IgD-negative memory B cell (primary cell): Measurements from ENCODE around the gene TERB1. TPM values are rescaled to one million over a fixed set of nuclear protein-coding genes. Genes with fewer than 3 reads are reported as not detected.

Source experiments
- H3K27ac Mint-ChIP-seq, 3 donors: one replicate each; pipeline ENCODE4 v1.8.0; 2020 to 2022; ENCODE audit warnings: mild to moderate bottlenecking in 3 of 3, mixed read lengths in 3 of 3, moderate library complexity in 1 of 3
- H3K27me3 Mint-ChIP-seq: one replicate; pipeline ENCODE4 v1.8.0; 2021; ENCODE audit warnings: mixed read lengths
- H3K36me3 Mint-ChIP-seq: one replicate; pipeline ENCODE4 v1.8.0; 2020; ENCODE audit warnings: mild to moderate bottlenecking, mixed read lengths
- H3K4me1 Mint-ChIP-seq, 3 donors: one replicate each; pipeline ENCODE4 v1.8.0; 2020 to 2022; ENCODE audit warnings: mixed read lengths in 3 of 3, mild to moderate bottlenecking in 1 of 3
- H3K4me3 Mint-ChIP-seq, 4 donors: one replicate each; pipeline ENCODE4 v1.8.0; 2020 to 2022; ENCODE audit warnings: mild to moderate bottlenecking in 4 of 4, mixed read lengths in 4 of 4, moderate library complexity in 3 of 4
- H3K9me3 Mint-ChIP-seq, 3 donors: one replicate each; pipeline ENCODE4 v1.8.0; 2020 to 2021; ENCODE audit warnings: mixed read lengths in 3 of 3, mild to moderate bottlenecking in 1 of 3
- polyA plus RNA-seq: library from polyadenylated mRNA; unstranded; fragments of 300-500 nt; fragmentation: Illumina TruSeq; gene quantifications from one replicate; pipeline ENCODE4 v1.2.3, GENCODE V29; 2021

The TERB1 gene
- polyA plus RNA-seq, 1 donor from 2014 or later: not detected

DNA sequence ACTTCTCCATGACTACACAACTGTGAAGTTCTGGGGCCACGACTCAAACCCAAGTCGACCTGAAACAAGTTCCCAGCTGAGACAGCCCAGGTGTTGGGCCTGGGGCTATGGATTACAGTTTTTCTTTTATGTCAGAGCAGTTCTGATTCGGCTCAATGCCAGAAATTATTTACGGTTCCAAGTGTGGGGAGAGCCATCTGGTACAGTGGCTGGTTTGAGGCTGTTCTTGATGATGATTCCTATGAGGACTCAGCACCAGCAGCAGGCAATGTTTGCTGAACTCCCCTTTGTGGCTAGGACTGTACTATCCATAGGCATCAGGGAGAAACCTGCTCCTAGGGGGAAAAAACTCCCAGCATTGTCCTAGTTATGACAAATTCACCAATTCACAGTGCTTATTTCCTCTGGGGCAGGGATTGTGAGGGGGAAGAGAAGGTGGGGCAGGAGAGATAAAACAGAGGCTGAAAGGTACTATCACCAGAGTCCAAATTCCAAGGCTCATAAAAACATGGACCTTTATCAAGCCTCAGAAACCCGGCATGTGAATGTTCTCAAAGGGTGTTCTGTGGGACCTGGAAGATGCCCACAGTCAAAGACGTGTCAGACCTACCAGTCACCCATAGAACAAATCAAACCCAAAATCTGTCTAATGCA lies 86.6 kb downstream of the TERB1 start:
- peaks cover 4% of the 10 kb centered on the region for H3K27me3 Mint-ChIP-seq
- H3K27ac Mint-ChIP-seq: no peak overlapping the region
- H3K4me1 Mint-ChIP-seq: no peaks in the 10 kb centered on the region
- H3K4me3 Mint-ChIP-seq: no peak overlapping the region
- no peaks in the 10 kb centered on the region for H3K9me3 Mint-ChIP-seq
- H3K36me3 Mint-ChIP-seq: peaks cover 7% of the 10 kb centered on the region

DNA sequence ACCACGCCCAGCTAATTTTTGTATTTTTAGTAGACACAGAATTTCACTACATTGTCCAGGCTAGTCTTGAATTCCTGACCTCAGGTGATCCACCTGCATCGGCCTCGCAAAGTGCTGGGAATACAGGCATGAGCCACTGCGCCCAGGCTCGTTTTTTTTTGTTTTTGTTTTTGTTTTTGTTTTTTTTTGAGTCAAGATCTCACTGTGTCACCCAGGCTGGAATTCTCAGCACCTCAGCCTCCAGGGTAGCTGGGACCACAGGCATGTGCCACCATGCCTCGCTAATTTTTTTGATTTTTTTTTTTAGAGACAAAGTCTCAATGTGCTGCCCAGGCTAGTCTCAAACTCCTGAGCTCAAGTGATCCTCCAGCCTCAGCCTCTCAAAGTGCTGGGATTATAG lies 87.3 kb downstream of the TERB1 start:
- H3K36me3 Mint-ChIP-seq: peaks cover 7% of the 10 kb centered on the region
- H3K4me3 Mint-ChIP-seq: no peak overlapping the region
- H3K4me1 Mint-ChIP-seq: no peaks in the 10 kb centered on the region
- H3K27ac Mint-ChIP-seq: no peak overlapping the region
- no peaks in the 10 kb centered on the region for H3K9me3 Mint-ChIP-seq
- peaks cover 4% of the 10 kb centered on the region for H3K27me3 Mint-ChIP-seq

DNA sequence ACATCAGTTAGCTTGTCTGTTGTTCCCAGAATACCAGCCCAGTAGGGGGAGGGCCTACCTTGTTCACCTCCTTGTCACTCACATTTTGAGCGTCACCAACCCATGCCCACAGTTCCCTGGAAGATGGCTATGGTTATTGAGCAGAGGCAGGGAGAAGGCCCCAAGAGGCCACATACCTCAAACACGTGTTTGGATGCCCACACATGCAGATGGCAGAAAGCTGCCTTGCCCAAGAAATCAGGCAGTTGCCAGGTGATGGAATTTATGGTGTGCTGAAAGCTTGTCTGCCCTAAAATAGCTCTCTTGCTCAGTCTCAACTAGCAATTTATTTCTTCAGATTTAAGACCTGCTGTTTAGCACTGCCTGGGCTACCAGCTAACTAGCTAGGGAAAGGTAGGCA lies 88.3 kb downstream of the TERB1 start:
- Mint-ChIP-seq H3K27me3 (peaks cover 4% of the 10 kb centered on the region), H3K36me3 (peaks cover 7% of the 10 kb centered on the region), H3K27ac (no peak overlapping the region)

DNA sequence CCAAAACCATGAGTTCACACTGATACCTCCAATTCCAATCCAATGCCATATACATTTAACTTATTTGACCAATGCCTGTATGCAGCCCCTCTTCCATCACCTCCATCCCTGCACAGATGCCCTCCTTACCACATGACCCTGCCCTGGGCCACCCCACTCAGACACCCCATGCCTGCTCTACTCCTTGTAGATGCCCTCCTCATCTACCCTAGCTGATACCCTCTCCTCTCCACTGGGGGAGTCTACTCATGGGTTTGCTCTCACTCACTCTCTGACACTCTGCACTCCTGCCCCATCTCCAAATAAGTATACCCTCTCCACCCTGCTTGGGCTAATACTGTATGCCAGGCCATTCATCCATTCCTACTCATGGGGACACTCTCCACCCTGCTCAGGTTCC lies 88.9 kb downstream of the TERB1 start:
- Mint-ChIP-seq H3K4me3 (peak overlapping the region in 1 of 4 donors; percentile 49), H3K9me3 (no peaks in the 10 kb centered on the region), H3K4me1 (no peaks in the 10 kb centered on the region), H3K27ac (peak overlapping the region in 1 of 3 donors; percentile 27), H3K27me3 (peaks cover 4% of the 10 kb centered on the region), H3K36me3 (peaks cover 6% of the 10 kb centered on the region)

More for the DNA sequence above, 88.3 kb downstream of the TERB1 start:
- Mint-ChIP-seq H3K9me3 (no peaks in the 10 kb centered on the region), H3K4me3 (no peak overlapping the region), H3K4me1 (no peaks in the 10 kb centered on the region)

DNA sequence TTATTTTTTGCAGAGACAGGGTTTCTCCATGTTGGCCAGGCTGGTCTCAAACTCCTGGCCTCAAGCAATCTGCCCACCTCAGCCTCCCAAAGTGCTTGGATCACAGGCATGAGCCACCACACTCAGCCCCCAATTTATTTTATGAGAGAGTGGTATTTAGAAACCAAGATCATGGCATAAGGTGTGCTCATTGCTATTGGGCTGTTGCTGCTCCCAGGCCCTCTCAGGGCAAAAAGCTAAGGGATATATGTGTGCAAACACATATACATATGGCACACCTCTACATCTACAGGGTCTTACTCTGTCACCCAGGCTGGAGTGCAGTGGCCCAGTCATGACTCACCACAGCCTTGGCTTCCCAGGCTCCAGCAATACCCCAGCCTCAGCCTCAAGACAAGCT lies 89.8 kb downstream of the TERB1 start:
- H3K4me1 Mint-ChIP-seq: no peaks in the 10 kb centered on the region
- H3K27me3 Mint-ChIP-seq: peaks cover 7% of the 10 kb centered on the region
- H3K36me3 Mint-ChIP-seq: peaks cover 2% of the 10 kb centered on the region
- no peaks in the 10 kb centered on the region for H3K9me3 Mint-ChIP-seq
- H3K27ac Mint-ChIP-seq: no peak overlapping the region
- H3K4me3 Mint-ChIP-seq: no peak overlapping the region

DNA sequence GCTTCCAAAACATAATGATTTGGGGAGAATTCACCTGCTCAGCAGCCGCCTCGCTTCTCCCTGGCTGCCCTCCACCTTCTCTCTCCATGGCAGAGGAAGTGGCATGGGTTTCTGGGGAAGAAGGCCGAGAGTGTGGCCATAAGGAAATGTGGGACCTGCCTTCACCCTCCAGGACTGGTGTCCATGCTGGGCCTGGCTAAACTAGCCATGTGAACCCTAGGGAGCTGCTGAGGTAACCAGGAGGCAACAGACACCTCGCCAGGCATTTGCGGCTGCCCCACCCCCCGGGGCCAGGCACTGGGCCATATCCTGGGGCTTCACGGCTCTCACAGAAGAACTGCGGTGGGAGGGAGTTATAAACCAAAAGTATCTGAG lies 94.9 kb downstream of the TERB1 start:
- H3K9me3 Mint-ChIP-seq: no peaks in the 10 kb centered on the region
- no peak overlapping the region for H3K27ac Mint-ChIP-seq
- peaks cover 4% of the 10 kb centered on the region for H3K36me3 Mint-ChIP-seq
- no peaks in the 10 kb centered on the region for H3K4me1 Mint-ChIP-seq
- no peak overlapping the region for H3K4me3 Mint-ChIP-seq
- peaks cover 9% of the 10 kb centered on the region for H3K27me3 Mint-ChIP-seq

DNA sequence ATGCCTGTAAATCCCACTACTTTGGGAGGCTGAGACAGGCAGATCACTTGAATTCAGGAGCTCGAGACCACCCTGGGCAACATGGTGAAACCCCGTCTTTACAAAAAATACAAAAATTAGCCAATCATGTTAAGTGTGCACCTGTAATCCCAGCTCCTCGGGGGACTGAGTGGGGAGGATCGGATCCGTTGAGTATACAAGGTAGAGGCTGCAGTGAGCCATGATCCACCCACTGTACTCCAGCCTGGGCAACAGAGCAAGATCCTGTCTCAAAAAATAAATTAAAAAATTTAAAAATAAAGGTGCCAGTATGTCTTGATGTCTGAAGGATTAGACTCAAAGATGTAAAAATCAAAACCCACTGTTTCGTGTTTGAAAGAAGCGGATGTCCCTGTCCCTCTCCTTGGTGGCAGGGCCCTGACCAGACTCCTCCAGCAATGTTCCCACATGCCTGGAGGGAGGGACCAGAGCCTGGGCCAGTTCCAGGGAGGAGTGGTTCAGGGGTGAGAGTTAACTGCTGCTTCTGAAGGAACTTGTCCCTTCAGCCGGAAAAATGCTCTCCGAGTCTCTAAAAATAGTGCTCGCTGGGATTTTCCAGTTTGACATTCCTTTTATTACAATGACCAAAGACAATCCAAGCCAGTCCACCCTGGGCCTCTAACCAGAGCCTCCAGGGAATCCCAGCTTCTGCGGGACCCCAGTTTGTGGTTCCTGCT lies 95.4 kb downstream of the TERB1 start:
- Mint-ChIP-seq H3K36me3 (peaks cover 4% of the 10 kb centered on the region), H3K27ac (no peak overlapping the region), H3K4me3 (no peak overlapping the region), H3K9me3 (no peaks in the 10 kb centered on the region), H3K27me3 (peaks cover 9% of the 10 kb centered on the region), H3K4me1 (peaks cover 0 to under 1% (median 0%) of the 10 kb centered on the region in 3 donors)

Other genes starting within 250 kb of the TERB1 start
- 50.8 TPM for gene CKLF, start 249.0 kb downstream of the TERB1 start, polyA plus RNA-seq
- gene CMTM1, start 235.1 kb downstream of the TERB1 start, polyA plus RNA-seq: not detected
- gene CMTM2, start 222.1 kb downstream of the TERB1 start, polyA plus RNA-seq: not detected
- 5.2 TPM for gene CMTM3, start 196.9 kb downstream of the TERB1 start, polyA plus RNA-seq
- gene CMTM4, start 104.8 kb downstream of the TERB1 start, polyA plus RNA-seq: 0.19 TPM
- 29.4 TPM for gene DYNC1LI2, start 50.0 kb downstream of the TERB1 start, polyA plus RNA-seq
- gene NAE1, start 29.4 kb upstream of the TERB1 start, polyA plus RNA-seq: 55.5 TPM
- not detected for gene CA7, start 42.8 kb upstream of the TERB1 start, polyA plus RNA-seq
- gene PDP2, start 78.9 kb upstream of the TERB1 start, polyA plus RNA-seq: 0.78 TPM
- not detected for gene CDH16, start 117.3 kb upstream of the TERB1 start, polyA plus RNA-seq
- not detected for gene RRAD, start 124.0 kb upstream of the TERB1 start, polyA plus RNA-seq
- gene CIAO2B, start 132.8 kb upstream of the TERB1 start, polyA plus RNA-seq: 104 TPM
- gene CES2, start 133.9 kb upstream of the TERB1 start, polyA plus RNA-seq: 26.9 TPM
- gene CES3, start 159.7 kb upstream of the TERB1 start, polyA plus RNA-seq: 0.35 TPM
- 1.4 TPM for gene CES4A, start 187.0 kb upstream of the TERB1 start, polyA plus RNA-seq
- gene CBFB, start 227.6 kb upstream of the TERB1 start, polyA plus RNA-seq: 43.3 TPM